GM10248 (cell line): ENCODE measurements around the gene FTSJ1.
"Not testable (repeated sequence)": the region's sequence is repeated elsewhere in the genome, so short reads cannot be mapped to it uniquely, and the experiment has no call there.

Source experiments
- CTCF ChIA-PET: fragments of 300-600 bp; sonication (Branson Sonifier 250); formaldehyde crosslinking; extraction: SDS; loops from one replicate; lab custom pipeline; 2021; ENCODE audit warnings: antibody characterized with exemption; lab: Yijun Ruan, JAX
- POLR2A ChIA-PET: fragments of 350-650 bp; sonication (Branson Sonifier 250); formaldehyde crosslinking; extraction: SDS; loops from one replicate; lab custom pipeline; 2020; ENCODE audit warnings: antibody characterized with exemption; lab: Yijun Ruan, JAX
- DNase-seq: peaks from one replicate; pipeline ENCODE4 v3.0.0; 2012; ENCODE audit errors: extremely low spot score
- TF ChIP-seq, protein P1 (sequence below): IDR thresholded peaks from 2 replicates; pipeline ENCODE4 v1.5.1; 2012; ENCODE audit warnings: mild to moderate bottlenecking, low read depth; ENCODE audit errors: extremely low read depth, missing control alignments, control extremely low read depth

The FTSJ1 gene

DNA sequence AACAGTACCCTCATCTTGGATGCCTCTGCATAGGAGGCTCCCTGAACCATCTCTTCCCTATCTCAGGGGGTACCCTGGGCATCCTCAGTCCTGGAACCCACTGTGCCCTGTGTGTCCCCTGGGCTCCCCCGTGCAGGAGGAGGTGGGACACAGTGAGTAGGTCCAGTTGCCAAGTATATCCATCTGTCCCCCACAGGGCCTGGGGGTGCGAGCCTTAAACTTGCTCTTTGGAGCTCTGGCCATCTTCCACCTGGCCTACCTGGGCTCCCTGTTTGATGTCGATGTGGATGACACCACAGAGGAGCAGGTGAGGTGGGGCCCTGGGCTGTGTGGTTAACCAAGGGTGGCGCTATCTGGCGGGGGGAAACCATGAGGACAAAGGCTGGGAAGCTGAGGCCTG, 41.0 kb downstream of the FTSJ1 start:
- TF ChIP-seq, protein P1, sequence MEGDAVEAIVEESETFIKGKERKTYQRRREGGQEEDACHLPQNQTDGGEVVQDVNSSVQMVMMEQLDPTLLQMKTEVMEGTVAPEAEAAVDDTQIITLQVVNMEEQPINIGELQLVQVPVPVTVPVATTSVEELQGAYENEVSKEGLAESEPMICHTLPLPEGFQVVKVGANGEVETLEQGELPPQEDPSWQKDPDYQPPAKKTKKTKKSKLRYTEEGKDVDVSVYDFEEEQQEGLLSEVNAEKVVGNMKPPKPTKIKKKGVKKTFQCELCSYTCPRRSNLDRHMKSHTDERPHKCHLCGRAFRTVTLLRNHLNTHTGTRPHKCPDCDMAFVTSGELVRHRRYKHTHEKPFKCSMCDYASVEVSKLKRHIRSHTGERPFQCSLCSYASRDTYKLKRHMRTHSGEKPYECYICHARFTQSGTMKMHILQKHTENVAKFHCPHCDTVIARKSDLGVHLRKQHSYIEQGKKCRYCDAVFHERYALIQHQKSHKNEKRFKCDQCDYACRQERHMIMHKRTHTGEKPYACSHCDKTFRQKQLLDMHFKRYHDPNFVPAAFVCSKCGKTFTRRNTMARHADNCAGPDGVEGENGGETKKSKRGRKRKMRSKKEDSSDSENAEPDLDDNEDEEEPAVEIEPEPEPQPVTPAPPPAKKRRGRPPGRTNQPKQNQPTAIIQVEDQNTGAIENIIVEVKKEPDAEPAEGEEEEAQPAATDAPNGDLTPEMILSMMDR = no peak
- ChIA-PET CTCF (no interaction called here), POLR2A (no interaction called here)
- DNase-seq = no peak

GRCh38 chrX:48519481-48519880, 43.5 kb downstream of the FTSJ1 start:
- POLR2A ChIA-PET, DNase-seq, CTCF ChIA-PET: not testable (repeated sequence)

GRCh38 chrX:48520455-48520854, 44.5 kb downstream of the FTSJ1 start:
- POLR2A ChIA-PET = no interaction called here
- TF ChIP-seq, protein P1 = no peak
- CTCF ChIA-PET = no interaction called here
- DNase-seq = no peak

DNA sequence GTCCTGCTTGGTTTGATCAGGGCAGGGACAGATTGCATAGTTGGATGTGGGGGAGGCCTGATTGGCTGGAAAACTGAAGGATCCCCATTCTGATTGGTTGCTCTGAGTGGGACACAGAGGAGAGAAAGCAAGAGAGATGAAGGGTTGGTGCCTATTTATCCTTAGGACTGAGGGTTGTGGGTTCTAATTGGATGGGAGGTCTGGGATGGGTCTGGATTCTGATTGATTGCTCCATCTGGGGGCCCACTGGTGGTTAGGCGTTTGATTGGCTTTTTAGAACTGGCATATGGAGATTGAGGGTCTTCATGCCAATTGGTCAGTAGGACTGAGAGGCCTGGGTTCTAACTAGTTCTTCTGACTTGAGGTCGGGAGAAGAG, 45.0 kb downstream of the FTSJ1 start:
- no peak for DNase-seq
- ChIA-PET POLR2A (interaction anchor here (1.2 kb wide), 1 partner anchor 18 kb away, joined by 4 read pairs; the partner anchor contains the start of gene TBC1D25), CTCF (no interaction called here)
- TF ChIP-seq, protein P1 = no peak

GRCh38 chrX:48521353-48522243, 45.6 kb downstream of the FTSJ1 start, which contains the start of gene EBP:
Gene EBP (plus strand): TSS chrX:48521808. CDS start chrX:48523772, 1,964 bp downstream.
- CTCF ChIA-PET = no interaction called here

GRCh38 chrX:48522291-48522690, 46.3 kb downstream of the FTSJ1 start:
- ChIA-PET CTCF (no interaction called here), POLR2A (interaction anchor here (1.2 to 1.5 kb wide), 2 partner anchors 17 to 52 kb away, joined by 3 to 4 read pairs; partner anchors contain the start of genes RBM3 and TBC1D25)
- TF ChIP-seq, protein P1 = no peak
- DNase-seq = no peak

More at GRCh38 chrX:48521353-48522243, 45.6 kb downstream of the FTSJ1 start, which contains the start of gene EBP:
- POLR2A ChIA-PET = interaction anchor here (1.2 to 1.5 kb wide), 2 partner anchors 18 to 53 kb away, joined by 3 to 4 read pairs; partner anchors contain the start of genes RBM3 and TBC1D25
- peak; percentile 90 for DNase-seq
- TF ChIP-seq, protein P1 = no peak

GRCh38 chrX:48523682-48524081, 47.7 kb downstream of the FTSJ1 start:
- DNase-seq = no peak
- TF ChIP-seq, protein P1 = no peak
- POLR2A ChIA-PET = no interaction called here
- CTCF ChIA-PET = no interaction called here

- POLR2A ChIA-PET = interaction anchor here (0.7 kb wide), 1 partner anchor 14 kb away, joined by 3 read pairs; the partner anchor contains the start of gene TBC1D25
- CTCF ChIA-PET, DNase-seq: not testable (repeated sequence)
Measured at GRCh38 chrX:48525853-48526252, 49.9 kb downstream of the FTSJ1 start.
